GM18870 (cell line): Measurements from ENCODE around the gene HMGN2.
"Not testable (repeated sequence)": the region's sequence is repeated elsewhere in the genome, so short reads cannot be mapped to it uniquely, and the experiment has no call there.

ENCODE experiments used
- ATAC-seq: cut with Tn5 transposase; IDR thresholded peaks from one replicate; pipeline ENCODE4 v1.9.1; 2021; ENCODE audit warnings: moderate library complexity; ENCODE audit not compliant: unreplicated experiment

Gene HMGN2

GRCh38 chr1:26476958-26477357 is 4.7 kb downstream of the HMGN2 start:
- ATAC-seq, result no peak

- no peak for ATAC-seq
These were observed 5.4 kb downstream of the HMGN2 start for GRCh38 chr1:26477446-26478152.

GRCh38 chr1:26478159-26478558 is 5.9 kb downstream of the HMGN2 start:
- ATAC-seq, result no peak

- ATAC-seq, result no peak
These were observed 6.7 kb downstream of the HMGN2 start for GRCh38 chr1:26478988-26479387.

- no peak for ATAC-seq
These were observed 10.7 kb downstream of the HMGN2 start for GRCh38 chr1:26482921-26483320.

GRCh38 chr1:26483980-26484379 is 11.7 kb downstream of the HMGN2 start:
- ATAC-seq, result no peak

GRCh38 chr1:26490155-26490554 is 17.9 kb downstream of the HMGN2 start:
- no peak for ATAC-seq

- ATAC-seq, result no peak
These were observed 21.0 kb downstream of the HMGN2 start for GRCh38 chr1:26493267-26493666.

- no peak for ATAC-seq
These were observed 21.7 kb downstream of the HMGN2 start for GRCh38 chr1:26493938-26494337.

- no peak for ATAC-seq
These were observed 24.6 kb downstream of the HMGN2 start for GRCh38 chr1:26496861-26497260.

GRCh38 chr1:26498894-26499293 is 26.7 kb downstream of the HMGN2 start:
- no peak for ATAC-seq

GRCh38 chr1:26500488-26501175 is 28.4 kb downstream of the HMGN2 start:
- ATAC-seq, result peak; percentile 49

GRCh38 chr1:26510711-26511110 is 38.5 kb downstream of the HMGN2 start:
- ATAC-seq, result not testable (repeated sequence)

- ATAC-seq, result not testable (repeated sequence)
These were observed 43.6 kb downstream of the HMGN2 start for GRCh38 chr1:26515836-26516235.

GRCh38 chr1:26516987-26517765 is 44.9 kb downstream of the HMGN2 start:
- ATAC-seq, result no peak

GRCh38 chr1:26517766-26518049 is 45.5 kb downstream of the HMGN2 start:
- ATAC-seq, result no peak

GRCh38 chr1:26518355-26518754 is 46.1 kb downstream of the HMGN2 start:
- no peak for ATAC-seq

- no peak for ATAC-seq
These were observed 48.1 kb downstream of the HMGN2 start for GRCh38 chr1:26520339-26520738.

GRCh38 chr1:26521669-26522030 is 49.4 kb downstream of the HMGN2 start:
- ATAC-seq, result no peak

GRCh38 chr1:26522073-26522472 is 49.8 kb downstream of the HMGN2 start:
- no peak for ATAC-seq

GRCh38 chr1:26524181-26524580 is 51.9 kb downstream of the HMGN2 start:
- no peak for ATAC-seq
